Right lobe of liver (tissue), 6 donors: ENCODE measurements around the gene PADI2. TPM values are rescaled to one million over a fixed set of nuclear protein-coding genes. Genes with fewer than 3 reads are reported as not detected.

Experiments used
- ATAC-seq, 4 donors: fragments of 200-7000 bp; cut with Tn5 transposase; one replicate each; pipeline ENCODE4 v1.9.1; 2020; ENCODE audit warnings: mild to moderate bottlenecking in 4 of 4, moderate library complexity in 4 of 4
- DNase-seq, 3 donors: peaks; one replicate each; pipeline ENCODE4 v3.0.0-alpha.2; 2020
- H3K27ac ChIP-seq, 3 donors: fragments of 200-600 bp; one replicate each; pipeline ENCODE4 v1.8.0; 2022
- H3K27me3 ChIP-seq, 2 donors: fragments of 200-600 bp; one replicate each; pipeline ENCODE4 v1.8.0; 2022
- H3K36me3 ChIP-seq, 4 donors: fragments of 200-600 bp; sonication (generic) in 1 of 4; one replicate each; pipeline versions ENCODE4 v1.5.1 to v1.8.0; 2017 to 2022; ENCODE audit warnings: control low read depth in 1 of 4
- H3K4me1 ChIP-seq, 4 donors: fragments of 200-600 bp; sonication (generic) in 1 of 4; one replicate each; pipeline versions ENCODE4 v1.5.1 to v1.8.0; 2017 to 2022; ENCODE audit warnings: control low read depth in 1 of 4
- H3K4me3 ChIP-seq, 3 donors: fragments of 200-600 bp; one replicate each; pipeline ENCODE4 v1.8.0; 2022
- H3K9me3 ChIP-seq, 4 donors: fragments of 200-600 bp; sonication (generic) in 1 of 4; one replicate each; pipeline versions ENCODE4 v1.5.1 to v1.8.0; 2017 to 2022; ENCODE audit warnings: control low read depth in 1 of 4
- POLR2A ChIP-seq: fragments of 450-650 bp; IDR thresholded peaks from one replicate; pipeline ENCODE4 v1.6.1; 2017; ENCODE audit warnings: antibody characterized with exemption, mild to moderate bottlenecking
- WGBS: methylation state at CpG from one replicate; pipeline ENCODE4 v1.1.6; 2018; ENCODE audit warnings: low coverage, low lambda C conversion rate; ENCODE audit not compliant: insufficient coverage; ENCODE audit errors: missing lambda C conversion rate; 5-methylcytosine and 5-hydroxymethylcytosine counted together
- intact Hi-C, 2 donors: fragments of 100-400 bp; cut with DNase I; formaldehyde crosslinking; loops; one replicate each; pipeline versions ENCODE4 v1.11.2 to v1.14.1; 2022
- total RNA-seq, 6 experiments: library from RNA; depleted of rRNA in 2 of 6; stranded (reverse); fragments of >200 nt in 2 of 6; fragmentation: NEBNext Ultra II Directional in 3 of 6; extraction: Animal tissue kit (Norgen Biotek cat#: 25700) in 3 of 6; gene quantifications; one replicate each; pipeline versions ENCODE4 v1.1.0 to v1.2.4, GENCODE V29; 2016 to 2023
- TF ChIP-seq, protein P1 (sequence below), 4 donors: fragments of 200-600 bp in 3 of 4; fragments of 450-650 bp in 1 of 4; IDR thresholded peaks; one replicate each; pipeline versions ENCODE4 v1.5.1 to v1.8.0; 2016 to 2022; ENCODE audit warnings: antibody characterized with exemption in 4 of 4, mild to moderate bottlenecking in 2 of 4
- donor health status: DM: no; HTN: yes; CAD: no.
- donor health status: DM: no; HTN: no; CAD: no.
- donor health status: DM: no; HTN: no; CAD: no.
- donor health status: DM: no; HTN: yes; CAD: no.
- donor health status: DM: no; HTN: yes; CAD: no.

The PADI2 gene
- total RNA-seq, 6 experiments from 2014 or later = 0.20 to 1.4 (median 0.78) TPM

DNA sequence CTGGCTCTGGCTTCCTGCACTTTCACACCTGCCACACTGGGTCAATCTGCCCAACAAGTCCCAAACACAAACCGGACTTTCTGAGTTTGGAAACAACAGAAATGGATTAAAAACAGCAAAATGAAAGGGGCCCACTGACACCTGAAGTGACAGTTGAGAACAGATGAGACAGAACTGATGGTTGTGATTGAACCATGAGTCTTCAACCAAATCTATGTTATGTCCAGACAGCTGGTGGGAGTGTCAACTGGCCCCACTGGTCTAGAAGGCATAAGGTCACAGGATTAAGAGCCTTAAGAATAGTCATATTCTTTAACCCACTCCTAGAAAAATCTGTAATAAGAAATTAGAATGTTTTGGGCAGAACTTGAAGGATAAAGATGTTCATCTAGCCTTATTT, 94.5 kb downstream of the PADI2 start:
- no peak overlapping the region for H3K27ac ChIP-seq
- no peak for ATAC-seq
- TF ChIP-seq, protein P1, sequence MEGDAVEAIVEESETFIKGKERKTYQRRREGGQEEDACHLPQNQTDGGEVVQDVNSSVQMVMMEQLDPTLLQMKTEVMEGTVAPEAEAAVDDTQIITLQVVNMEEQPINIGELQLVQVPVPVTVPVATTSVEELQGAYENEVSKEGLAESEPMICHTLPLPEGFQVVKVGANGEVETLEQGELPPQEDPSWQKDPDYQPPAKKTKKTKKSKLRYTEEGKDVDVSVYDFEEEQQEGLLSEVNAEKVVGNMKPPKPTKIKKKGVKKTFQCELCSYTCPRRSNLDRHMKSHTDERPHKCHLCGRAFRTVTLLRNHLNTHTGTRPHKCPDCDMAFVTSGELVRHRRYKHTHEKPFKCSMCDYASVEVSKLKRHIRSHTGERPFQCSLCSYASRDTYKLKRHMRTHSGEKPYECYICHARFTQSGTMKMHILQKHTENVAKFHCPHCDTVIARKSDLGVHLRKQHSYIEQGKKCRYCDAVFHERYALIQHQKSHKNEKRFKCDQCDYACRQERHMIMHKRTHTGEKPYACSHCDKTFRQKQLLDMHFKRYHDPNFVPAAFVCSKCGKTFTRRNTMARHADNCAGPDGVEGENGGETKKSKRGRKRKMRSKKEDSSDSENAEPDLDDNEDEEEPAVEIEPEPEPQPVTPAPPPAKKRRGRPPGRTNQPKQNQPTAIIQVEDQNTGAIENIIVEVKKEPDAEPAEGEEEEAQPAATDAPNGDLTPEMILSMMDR (IDR thresholded peaks at IDR 0.05) = no peak
- WGBS = 67% methylated on average over 1 of the region's 1 CpG
- peaks cover 0 to 6% (median 2%) of the 10 kb centered on the region in 4 donors for H3K4me1 ChIP-seq
- intact Hi-C loops = no loop called here
- no peak for DNase-seq
- no peaks in the 10 kb centered on the region for H3K27me3 ChIP-seq
- no peaks in the 10 kb centered on the region for H3K9me3 ChIP-seq
- H3K4me3 ChIP-seq = no peak overlapping the region
- H3K36me3 ChIP-seq = peaks cover 0 to 90% (median 53%) of the 10 kb centered on the region in 4 donors

DNA sequence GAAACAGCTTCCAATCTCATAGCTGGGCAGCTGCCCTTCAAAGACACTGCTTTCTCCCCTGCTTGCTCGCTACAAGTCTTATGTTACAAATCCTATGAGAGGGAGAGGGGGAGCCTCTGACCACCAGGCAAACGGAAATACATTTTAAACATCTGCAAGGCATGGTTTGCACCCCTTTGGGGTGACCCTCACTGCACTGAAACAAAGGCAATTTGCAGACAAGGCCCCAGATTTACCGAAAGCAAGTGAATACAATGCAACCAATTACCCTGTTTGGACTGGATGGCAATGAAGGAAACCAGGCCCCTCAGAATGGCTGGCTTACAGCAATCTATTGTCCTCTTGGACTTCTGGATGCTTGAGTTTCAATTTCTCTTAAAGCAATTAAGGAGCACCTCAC, 95.7 kb downstream of the PADI2 start:
- DNase-seq = no peak
- Histone ChIP-seq H3K36me3 (peaks cover 0 to 99% (median 60%) of the 10 kb centered on the region in 4 donors), H3K4me1 (peaks cover 0 to 6% (median 2%) of the 10 kb centered on the region in 4 donors), H3K4me3 (no peak overlapping the region), H3K27ac (no peak overlapping the region), H3K27me3 (no peaks in the 10 kb centered on the region), H3K9me3 (no peaks in the 10 kb centered on the region)
- WGBS = 94% methylated on average over 2 of the region's 3 CpGs
- intact Hi-C loops = no loop called here
- no peak for TF ChIP-seq POLR2A
- TF ChIP-seq, protein P1 (IDR thresholded peaks at IDR 0.05) = no peak
- no peak for ATAC-seq

DNA sequence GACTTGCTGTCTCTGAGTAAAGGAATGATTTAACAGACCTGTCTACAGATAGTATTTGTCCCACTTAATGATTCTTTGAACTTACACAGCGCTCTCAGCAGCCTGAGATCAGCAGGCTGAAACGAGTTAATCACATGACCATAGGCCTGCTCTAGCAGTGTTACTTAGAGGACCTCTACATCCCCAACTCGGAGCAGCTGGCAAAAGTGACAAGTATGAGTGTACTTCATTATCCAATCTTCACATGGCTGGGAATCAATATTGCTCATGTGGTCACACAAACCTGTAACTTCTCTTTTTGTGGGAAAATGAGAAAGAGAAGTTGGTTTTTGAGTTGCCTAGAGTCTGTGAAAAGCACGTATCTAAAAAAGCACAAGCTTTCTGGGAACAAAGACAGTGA, 96.1 kb downstream of the PADI2 start:
- H3K27me3 ChIP-seq = no peaks in the 10 kb centered on the region
- WGBS = 89% methylated on average over 1 of the region's 4 CpGs
- H3K9me3 ChIP-seq = no peaks in the 10 kb centered on the region
- no peak overlapping the region for H3K27ac ChIP-seq
- peaks cover 0 to 100% (median 60%) of the 10 kb centered on the region in 4 donors for H3K36me3 ChIP-seq
- H3K4me3 ChIP-seq = no peak overlapping the region
- no peak for TF ChIP-seq POLR2A
- TF ChIP-seq, protein P1 (IDR thresholded peaks at IDR 0.05) = no peak
- ATAC-seq = peak in 1 of 4 donors; percentile 28
- DNase-seq = no peak
- intact Hi-C loops = no loop called here
- peaks cover 0 to 4% (median 0%) of the 10 kb centered on the region in 4 donors for H3K4me1 ChIP-seq

DNA sequence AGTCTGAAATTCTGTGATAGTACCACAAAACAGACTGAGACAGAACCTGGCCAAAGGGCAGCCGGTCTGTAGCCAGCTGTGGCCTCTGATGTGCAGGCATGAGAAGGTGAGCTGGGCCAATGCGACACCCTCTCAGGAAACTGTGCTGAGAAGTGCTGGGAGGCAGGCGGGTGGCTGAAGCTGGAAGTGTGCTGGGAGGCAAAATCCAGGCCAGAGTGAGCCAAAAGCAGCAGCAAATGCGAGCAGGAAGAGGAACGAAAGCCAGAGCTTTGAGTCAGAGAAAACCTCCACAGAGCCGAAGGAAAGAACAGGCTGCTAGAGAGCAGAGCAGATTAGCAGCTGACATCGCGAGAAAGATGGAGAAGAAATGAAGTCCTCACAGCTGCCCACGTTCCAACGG, 97.4 kb downstream of the PADI2 start:
- Histone ChIP-seq H3K9me3 (no peaks in the 10 kb centered on the region), H3K4me1 (no peaks in the 10 kb centered on the region), H3K27ac (no peak overlapping the region), H3K4me3 (no peak overlapping the region), H3K27me3 (no peaks in the 10 kb centered on the region), H3K36me3 (peaks cover 0 to 94% (median 55%) of the 10 kb centered on the region in 4 donors)
- intact Hi-C loops = no loop called here
- DNase-seq (peak in 1 of 3 donors; percentile 31), ATAC-seq (no peak)
- 86% methylated on average over 9 of the region's 10 CpGs for whole genome bisulfite sequencing
- TF ChIP-seq POLR2A = no peak
- TF ChIP-seq, protein P1 (IDR thresholded peaks at IDR 0.05) = no peak

DNA sequence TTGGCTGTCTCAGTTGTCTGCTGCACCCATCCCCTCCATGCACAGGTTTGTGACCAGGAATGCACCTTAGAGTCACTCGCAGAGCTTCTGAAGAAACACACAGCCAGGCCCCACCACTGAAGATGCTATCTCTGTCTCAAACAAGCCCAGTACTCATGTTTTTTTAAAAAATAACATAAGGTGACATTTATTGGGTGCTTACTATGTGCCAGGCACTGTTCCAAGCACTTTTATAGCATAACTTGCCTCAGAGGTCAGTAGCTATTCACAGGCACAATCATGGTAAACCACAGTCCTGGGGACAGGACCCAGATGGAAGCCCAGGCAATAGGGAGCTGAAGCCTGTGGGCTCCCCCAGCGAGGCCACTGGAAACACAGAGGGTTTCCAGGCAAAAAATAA, 98.7 kb downstream of the PADI2 start:
- Histone ChIP-seq H3K9me3 (no peaks in the 10 kb centered on the region), H3K4me3 (no peak overlapping the region), H3K4me1 (peaks cover 0 to 5% (median 0%) of the 10 kb centered on the region in 4 donors), H3K27ac (no peak overlapping the region), H3K27me3 (no peaks in the 10 kb centered on the region), H3K36me3 (peaks cover 0 to 81% (median 50%) of the 10 kb centered on the region in 4 donors)
- ATAC-seq (no peak), DNase-seq (peak in 1 of 3 donors; percentile 1)
- TF ChIP-seq, protein P1 (IDR thresholded peaks at IDR 0.05) = no peak
- 83% methylated on average over 1 of the region's 2 CpGs for WGBS
- intact Hi-C loops = no loop called here
